NOMO-1 (cell line): Measurements from ENCODE around the gene RGS10.

Experiments
- DNase-seq, 2 experiments: peaks; one replicate each; lab custom pipeline; 2025; ENCODE audit not compliant: unreplicated experiment in 2 of 2; lab: John Stamatoyannopoulos, UW

RGS10 gene

DNA sequence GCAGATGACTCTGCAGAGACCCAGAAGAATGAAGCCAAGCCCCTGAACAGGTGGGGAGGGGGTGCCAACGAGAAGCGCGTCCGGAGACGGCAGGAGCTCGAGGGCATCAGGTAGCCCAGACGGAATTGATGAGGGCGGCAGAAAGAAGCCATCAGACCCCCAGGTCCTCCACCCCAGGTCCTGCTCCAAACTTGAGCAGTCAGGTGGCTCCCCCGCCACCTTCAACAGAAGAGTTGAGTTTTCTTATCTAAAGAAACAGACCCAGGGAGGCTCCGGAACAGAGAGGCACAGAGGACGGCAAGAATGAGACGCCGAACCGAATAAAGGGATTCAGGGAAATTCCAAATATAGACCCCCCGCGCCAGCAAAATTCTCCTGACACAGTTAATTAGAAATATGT lies 22.2 kb downstream of the RGS10 start:
- no peak for DNase-seq

DNA sequence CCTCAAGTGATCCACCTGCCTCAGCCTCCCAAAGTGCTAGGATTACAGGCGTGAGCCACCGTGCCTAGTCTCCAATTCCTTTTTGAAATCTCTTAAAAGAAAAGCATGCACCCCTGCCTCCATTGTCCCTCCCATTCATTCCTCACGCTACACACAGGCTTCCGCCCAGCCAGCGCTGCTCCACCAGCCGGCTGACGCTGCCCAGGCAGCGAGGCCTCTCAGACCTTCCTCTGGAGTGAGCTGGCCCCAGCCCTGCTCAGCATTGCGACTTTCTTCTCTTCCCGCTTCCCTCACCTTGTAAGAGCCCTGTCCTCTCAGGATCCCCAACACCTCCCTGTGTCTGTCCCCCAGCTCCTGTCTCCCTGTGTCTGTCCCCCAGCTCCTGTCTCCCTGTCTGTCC lies 23.6 kb downstream of the RGS10 start:
- DNase-seq, result no peak

DNA sequence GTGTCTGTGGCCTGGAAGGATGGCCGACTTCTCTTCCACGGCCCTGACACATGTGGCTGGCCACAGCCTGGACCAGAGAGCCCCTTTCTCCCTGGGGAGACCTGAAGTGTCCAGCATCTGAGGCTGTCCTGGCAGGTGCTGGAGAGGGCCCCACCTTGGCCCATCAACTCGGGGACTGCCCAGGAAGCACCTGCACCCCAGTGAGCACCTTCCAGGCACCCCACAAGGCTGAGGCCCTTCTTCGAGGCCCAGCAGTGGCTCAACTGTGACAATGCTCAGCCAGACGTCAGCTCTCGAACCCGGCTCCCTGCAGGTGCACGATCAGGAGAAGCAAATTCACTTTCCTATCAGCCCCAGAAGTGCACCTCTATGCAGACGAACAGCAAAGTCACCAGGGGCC lies 24.3 kb downstream of the RGS10 start:
- DNase-seq, result no peak

DNA sequence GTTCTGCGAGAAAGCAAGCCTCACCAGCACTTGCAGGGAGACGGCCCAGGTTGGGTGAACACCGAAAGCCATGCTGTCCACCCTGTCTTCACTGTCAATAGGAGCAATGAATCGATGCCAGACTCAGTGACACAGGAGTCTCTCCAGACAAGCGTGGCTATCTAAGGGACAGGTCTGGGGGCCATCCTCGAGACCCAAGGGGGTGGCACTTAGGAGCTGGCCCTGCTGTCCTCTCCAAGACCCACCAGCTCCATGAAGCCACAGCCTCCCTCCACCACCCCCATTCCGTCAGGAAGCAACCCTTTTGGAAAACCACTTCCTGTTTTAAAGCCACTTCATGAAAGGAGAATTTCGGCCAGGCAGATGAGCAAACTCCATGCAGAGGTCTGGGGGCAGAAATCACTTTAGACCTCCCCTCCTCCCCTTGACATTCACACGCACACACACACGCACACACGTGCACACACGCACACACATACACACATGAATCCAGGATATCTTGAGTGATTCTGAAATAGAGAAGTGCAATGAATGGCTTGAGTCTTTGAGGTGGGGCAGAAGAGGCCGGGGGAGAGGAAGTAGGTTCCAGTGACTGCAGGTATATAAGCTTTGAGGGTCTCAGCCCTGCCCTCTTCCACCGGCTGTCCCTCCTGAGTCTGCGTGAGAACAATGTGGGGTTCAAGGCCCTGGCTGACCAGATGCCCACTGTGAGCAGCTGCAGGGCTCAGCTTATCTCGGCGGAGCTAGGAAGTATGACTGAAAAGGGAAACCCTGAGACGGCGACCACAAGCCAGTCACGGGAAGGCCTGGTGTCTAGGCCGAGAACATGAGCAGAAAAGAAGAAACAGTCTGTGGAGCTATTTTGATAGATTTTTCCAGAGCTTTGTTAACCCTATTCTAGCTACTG lies 25.0 kb downstream of the RGS10 start:
- peak; percentile 80 to 81 for DNase-seq

DNA sequence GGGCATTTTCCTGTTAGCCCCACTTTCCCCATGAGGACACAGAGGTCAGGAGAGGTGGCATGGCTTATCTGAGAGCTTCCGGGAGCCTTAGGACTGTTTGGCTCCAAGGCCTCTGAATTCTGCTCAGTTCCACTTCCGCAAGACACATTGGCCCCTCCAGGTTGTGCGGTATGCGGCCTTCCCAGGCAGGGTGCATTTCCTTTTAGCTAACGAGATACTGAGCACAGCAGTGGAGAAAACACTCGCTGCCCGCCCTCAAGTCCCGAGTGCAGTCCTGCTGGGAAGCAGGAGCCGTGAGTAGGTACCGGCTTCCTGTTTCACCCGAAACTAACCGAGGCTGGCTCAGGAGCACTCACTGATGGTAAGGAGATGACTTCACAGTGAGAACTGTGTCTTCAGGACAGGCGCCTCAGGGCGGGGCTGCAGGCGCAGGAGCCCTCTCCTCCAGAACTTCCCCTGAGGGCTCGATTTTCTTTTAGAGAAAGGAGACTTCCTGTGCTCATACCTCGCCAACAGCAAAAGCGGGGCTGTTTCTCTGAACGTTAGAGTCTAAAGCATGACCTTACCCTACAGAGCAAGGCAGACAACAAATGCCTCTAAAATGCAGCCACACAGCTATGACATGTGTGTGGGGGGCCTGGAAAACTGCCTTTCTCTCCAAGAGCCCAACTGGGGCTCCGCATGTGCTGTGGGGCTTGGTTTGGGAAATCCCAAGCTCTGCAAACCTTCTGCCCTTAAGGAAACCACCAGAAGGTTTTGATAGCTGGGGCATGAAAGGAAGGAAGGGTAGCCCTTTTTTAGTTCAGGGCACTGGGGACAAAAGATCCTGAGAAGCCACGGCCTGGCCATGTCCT lies 25.9 kb downstream of the RGS10 start:
- DNase-seq, result peak; percentile 89 to 91

DNA sequence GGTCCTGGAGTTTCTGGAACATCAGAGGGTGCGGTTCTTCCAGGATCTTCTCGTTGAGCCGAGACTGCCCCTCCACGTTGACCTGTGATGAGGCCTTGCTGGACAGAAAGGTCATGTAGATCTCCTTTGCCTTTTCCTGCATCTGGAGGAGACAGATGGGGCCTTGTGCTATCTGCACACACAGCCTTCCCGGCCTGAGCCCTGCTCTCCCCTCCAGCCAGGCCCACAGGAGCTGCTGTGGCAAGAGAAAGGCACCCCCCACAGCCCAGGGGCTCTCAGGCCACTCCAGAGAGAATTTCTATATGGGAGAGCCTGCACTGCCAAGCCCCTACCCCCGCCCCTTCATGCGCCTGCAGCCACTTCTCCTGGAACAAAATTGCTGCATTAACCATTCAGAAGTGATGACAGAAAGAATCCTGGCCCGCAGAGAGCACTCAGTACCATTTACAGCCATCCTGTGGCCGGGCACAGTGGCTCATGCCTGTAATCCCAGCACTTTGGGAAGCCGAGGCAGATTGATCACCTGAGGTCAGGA lies 26.9 kb downstream of the RGS10 start:
- DNase-seq, result no peak

DNA sequence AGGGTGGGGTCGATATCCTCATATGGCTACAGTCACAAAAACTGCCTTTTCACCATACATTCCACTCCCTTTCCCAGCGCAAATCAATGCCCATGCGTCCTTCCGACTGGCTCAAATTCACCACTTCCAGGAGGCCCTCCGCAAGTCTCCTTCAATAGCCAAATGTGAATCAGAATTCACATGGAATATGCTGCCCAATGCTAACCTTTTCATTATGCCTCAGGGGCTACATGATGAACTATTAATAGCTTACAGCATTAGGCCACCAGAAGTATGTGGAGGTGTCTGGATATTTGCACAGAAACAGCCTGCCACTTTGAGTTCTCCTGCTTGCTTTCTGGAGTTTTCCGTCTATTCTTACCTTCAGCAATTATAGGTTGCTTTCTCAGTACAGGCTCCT lies 27.7 kb downstream of the RGS10 start:
- DNase-seq, result no peak

DNA sequence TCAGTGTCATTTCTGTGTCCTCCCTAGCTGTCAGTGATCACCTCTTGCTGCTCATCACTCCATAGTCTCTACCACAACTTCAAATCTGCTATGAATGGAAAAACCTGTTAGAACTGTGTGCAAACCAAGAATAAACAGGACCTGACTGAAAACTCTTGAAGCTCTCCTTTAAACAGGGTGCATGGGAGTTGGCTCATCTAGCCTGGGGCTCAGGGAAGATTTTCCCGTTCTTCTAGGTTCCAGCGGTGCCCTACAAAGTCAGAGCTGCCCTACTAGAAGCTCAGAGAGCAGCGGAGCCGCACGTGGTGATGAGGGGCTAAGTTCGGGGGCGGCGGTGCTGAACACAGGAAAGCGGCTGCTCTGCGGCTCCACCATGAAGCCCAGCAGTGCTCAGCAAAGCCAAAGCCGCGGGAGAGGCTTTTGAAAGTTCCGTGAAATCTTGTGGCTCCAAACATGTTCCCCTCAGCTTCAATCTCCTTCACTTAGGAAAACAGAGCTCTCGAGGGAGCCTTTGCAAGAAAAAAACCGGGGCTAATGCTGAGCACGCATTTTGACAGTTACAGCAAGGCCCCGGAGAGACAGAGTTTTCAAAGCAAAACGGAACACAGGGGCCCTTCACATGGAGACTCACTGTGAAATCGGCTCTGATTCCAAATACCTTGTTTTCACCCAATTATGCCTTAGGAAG lies 30.5 kb downstream of the RGS10 start:
- DNase-seq, result no peak

DNA sequence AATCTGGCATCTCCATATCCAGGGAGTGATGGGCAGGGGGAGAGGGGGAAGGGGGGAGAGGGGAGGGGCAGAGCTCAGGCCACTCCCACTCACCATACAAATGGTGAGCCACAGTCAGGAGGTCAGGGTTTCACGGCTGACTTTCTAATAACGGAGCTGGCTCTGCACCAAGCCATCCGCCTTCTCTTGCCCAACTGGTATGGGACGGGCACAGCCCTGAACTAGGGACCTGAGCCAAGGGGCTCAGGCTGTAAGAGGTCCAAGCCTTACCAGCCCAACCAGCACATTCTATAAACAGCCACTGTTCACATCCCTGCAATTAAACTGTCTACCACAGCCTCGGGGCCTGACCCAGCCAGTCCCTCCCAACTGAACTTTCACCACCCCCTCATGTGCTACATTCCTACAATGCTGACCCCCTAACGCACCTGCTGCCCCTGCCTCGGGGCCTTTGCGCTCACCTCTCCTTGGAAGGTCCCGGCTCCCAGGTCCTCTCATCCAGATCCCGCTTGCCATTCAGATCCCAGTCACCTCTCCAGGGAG lies 32.5 kb downstream of the RGS10 start:
- no peak for DNase-seq

DNA sequence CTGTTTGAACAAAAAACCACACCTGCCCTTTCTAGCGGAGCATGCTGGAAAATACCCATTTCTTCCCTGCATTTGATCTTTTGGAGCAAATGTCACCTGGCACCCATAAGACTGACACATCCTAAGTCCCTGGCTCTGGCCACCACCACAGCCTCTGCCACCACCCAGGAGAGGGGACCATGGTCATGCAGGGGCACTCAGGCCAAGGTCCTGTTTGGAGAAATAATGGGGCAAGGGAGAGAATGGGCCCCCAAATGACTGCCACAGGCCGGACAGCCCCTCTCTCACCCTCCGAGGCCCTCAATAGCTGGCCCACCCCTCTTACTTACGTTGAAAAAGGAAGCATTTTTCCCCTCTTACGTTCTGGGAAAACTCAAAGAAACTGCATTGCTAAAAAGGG lies 35.4 kb downstream of the RGS10 start:
- no peak for DNase-seq

DNA sequence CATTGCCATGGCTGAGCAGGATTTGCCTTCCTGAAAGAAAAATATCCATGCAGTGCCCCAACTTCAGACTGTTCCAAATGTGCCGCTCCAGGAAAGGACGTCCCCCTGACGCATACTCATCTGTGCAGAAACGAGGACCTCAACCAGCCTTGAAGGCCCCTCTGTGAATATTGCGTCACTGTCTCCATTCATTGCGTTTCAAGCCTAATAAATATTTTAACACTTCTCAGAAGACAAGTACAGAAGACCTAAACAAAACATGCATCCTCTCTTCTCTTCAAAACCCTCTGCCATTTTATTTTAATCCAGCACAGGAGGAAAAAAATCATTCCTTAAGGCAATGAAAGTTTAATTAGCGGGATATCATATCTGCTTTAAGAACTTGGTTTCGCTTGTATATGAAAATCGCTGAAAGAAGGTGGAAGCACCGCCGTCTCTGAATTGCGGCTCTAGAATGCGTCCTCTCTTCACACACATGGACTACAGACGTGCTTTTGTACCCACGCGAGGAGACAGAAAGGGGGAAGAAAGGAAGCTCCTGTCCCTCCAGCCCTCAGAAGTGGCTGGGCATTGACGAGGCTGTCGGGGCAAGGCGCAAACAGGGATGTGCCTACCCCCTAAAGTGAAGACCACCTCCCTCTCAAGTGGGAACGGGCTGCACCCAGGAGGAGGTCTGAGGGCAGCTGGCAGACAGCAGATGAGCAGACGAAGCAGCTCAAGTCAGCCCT lies 36.8 kb downstream of the RGS10 start:
- no peak for DNase-seq

DNA sequence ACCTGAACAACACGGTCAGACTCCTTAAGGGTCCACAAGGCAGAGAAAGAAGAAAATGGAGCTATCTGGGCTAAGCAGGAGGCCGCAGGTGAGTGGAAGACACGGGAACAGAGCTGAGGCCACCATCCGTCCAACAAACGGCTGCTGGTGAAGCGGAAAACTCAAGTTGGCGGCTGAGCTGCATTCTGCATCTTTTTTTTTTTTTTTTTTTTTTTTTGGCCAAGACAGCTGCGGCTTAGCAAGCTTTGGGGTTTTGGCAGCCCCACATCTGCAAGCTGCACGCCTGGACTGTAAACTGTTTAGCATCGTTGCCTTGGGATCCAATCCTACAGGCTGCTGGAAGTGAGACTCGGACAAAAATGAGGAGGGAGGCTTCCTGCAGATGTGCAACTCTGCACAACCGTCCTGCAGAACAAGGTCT lies 37.4 kb downstream of the RGS10 start:
- DNase-seq, result no peak

DNA sequence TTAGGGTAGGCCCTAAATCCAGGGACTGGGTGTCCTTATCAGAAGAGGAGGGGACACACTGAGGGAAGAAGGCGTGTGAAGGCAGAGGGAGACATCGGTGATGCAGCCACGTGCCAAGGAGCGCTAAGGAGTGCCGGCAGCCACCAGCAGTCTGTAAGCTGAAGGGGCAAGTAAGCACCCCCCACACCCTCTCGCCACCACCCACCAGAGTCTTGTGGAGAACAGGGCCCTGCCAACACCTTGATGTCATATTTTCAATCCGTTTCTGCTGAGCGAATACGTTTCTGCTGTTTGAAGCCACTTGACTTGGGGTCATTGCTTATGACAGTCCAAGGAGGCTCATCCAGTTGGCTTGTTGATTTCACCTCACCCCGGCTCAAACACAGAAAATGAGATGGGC lies 37.9 kb downstream of the RGS10 start:
- no peak for DNase-seq

DNA sequence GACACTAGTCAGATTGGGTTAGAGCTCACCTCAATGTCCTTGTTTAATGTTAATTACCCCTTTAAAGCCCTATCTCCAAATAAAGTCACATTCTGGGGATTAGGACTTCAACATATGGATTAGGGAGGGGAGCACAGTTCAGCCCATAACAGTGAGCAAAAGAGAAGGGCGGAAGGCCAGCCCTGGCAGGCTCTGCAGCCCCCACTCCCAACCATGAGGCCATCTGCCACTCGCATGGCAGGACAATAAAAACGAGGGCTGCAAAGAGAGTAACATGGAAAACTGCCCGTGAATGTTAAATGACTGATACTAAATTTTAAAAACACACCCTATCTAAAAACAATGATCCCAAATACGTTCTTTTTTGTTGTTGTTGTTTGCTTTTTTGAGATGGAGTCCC lies 38.7 kb downstream of the RGS10 start:
- no peak for DNase-seq

DNA sequence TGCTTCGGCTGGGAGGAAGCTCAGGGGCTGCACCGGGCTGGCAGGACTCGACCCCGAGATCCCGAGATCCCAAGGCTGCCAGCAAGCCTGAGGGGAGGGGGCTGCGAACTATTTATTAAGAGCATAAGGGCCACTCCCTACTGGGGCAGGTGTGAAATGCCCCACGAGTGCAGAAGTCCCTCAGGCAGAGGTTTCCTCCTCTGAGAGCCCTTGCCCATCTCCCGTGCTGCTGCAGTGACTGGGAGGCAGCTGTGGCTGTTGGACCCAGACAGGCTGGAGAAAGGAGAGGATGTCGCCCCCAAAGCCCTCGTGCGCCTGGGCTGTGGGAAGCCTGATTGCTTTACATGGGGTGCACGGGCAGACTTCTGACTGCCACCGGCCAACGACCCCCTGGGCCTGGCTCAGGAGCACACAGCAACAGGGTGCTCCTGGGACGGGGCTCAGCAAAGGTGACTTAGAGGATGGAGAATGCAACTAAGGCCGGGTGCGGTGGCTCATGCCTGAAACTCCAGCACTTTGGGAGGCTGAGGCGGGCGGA lies 39.8 kb downstream of the RGS10 start:
- DNase-seq, result no peak

DNA sequence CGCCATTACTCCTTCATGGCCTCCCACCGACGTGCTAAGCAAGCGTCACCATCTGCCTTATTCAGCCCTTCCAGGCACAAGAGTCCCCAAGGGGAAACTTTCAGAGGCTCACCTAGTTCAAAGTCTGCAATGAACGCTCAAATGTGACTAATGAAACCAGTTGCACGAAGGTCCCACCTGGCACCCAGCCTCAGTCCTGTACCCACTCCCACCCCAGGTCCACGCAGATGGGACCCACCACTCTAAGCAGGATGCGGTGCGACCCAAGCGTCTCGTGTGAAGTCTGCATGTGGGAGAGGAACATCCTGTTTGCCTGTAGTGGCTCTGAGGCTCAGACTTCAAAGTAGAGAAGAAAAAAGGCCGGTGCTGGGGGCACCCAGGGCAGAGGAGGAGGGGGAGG lies 40.3 kb downstream of the RGS10 start:
- no peak for DNase-seq

DNA sequence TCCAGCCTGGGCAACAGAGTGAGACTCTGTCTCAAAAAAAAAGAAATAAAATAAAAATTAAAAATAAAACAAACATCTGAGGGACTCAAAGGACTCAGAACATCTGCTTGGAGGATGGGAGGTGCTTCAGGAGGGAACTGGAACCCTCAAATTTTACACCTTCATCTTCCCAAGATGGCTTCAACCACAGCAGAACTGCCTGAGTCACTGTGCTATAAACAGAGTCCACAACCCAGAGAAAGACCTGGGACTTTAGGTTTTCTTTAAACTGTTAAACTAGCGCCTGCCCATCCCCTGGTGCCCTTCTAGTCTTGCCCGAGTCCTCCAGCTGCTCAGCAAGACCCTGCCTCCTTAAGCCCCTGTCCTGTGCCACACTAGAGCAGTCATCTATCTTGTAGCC lies 40.8 kb downstream of the RGS10 start:
- no peak for DNase-seq

DNA sequence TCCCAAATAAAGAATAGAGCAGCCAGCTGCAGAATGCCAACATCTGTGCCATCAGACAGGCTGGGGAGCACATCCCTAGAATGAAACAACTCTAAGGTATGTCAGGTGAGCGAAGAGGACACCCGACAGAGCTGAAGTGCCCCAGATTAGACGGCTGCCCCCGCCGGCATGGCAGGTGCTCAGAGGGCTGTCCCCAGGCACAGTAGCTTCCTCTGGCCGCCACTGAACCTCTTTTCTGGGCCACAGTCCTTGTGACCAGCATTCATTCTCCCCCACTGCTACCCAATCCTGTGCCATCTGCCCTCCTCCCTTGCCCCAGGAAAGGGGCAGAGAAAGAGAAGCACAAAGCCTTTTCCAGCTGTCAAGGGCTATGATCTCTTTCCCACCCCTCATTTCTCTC lies 41.7 kb downstream of the RGS10 start:
- DNase-seq, result no peak

DNA sequence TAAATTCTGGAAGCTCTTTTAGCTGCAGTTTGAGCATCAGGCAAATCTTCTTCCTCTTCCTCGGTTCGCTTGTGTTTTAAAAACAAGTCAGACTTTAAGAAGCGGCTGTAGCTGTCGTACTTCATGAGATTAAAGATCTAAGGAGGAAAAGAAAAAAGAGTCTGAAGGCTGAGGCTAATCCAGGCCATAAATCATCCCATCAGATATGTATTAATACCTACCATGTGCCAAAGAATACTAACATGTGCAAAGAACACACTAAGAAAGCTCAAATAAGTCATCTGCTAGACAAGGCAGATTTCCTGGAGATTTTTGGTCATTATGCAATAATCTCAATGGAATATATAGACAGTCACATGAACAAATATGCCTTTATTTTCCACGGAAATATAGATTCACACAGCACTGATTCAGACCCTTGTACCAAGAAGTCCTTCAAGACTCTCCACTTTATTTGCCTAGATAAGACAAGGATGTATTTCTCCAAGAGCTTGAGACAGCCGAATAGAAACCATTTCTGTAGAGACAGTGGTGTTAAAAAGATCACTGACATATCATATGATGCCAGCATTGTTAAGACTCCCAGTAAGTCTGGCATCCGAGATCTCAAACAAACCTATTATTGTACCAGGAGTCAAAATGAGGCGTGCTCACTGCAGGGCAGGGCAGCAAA lies 42.3 kb downstream of the RGS10 start:
- DNase-seq, result no peak
